H9 (cell line): Measurements from ENCODE around the gene FN3KRP. TPM values are rescaled to one million over a fixed set of nuclear protein-coding genes. Genes with fewer than 3 reads are reported as not detected.

Experiments
- DNase-seq: peaks from one replicate; pipeline ENCODE4 v3.0.0-alpha.2; 2017
- H2AFZ ChIP-seq: one replicate; pipeline ENCODE4 v1.6.1; 2013; ENCODE audit warnings: mild to moderate bottlenecking, low read length, control low read depth, moderate library complexity
- H2AK5ac ChIP-seq: 2 replicates; pipeline ENCODE4 v1.6.1; 2013; ENCODE audit warnings: low read length, control low read depth, mixed read lengths; ENCODE audit not compliant: insufficient read length
- H2BK120ac ChIP-seq: one replicate; pipeline ENCODE4 v1.6.1; 2013; ENCODE audit warnings: low read depth, mild to moderate bottlenecking, low read length, control low read depth, inconsistent platforms; ENCODE audit not compliant: poor library complexity, severe bottlenecking
- H2BK12ac ChIP-seq: 2 replicates; pipeline ENCODE4 v1.6.1; 2013; ENCODE audit warnings: low read length, control low read depth, mixed read lengths, low read depth; ENCODE audit not compliant: insufficient read length
- H2BK15ac ChIP-seq: 2 replicates; pipeline ENCODE4 v1.6.1; 2013; ENCODE audit warnings: low read depth, low read length, control low read depth
- H2BK20ac ChIP-seq: one replicate; pipeline ENCODE4 v1.6.1; 2013; ENCODE audit warnings: low read depth, mild to moderate bottlenecking, low read length, control low read depth, inconsistent platforms; ENCODE audit not compliant: poor library complexity, severe bottlenecking
- H2BK5ac ChIP-seq: 2 replicates; pipeline ENCODE4 v1.6.1; 2013; ENCODE audit warnings: low read length, control low read depth, mixed read lengths; ENCODE audit not compliant: insufficient read length
- H3K14ac ChIP-seq: 2 replicates; pipeline ENCODE4 v1.6.1; 2013; ENCODE audit warnings: low read length, control low read depth; ENCODE audit not compliant: insufficient read depth
- H3K18ac ChIP-seq: 2 replicates; pipeline ENCODE4 v1.6.1; 2013; ENCODE audit warnings: low read depth, mild to moderate bottlenecking, mixed read lengths, low read length, control low read depth; ENCODE audit not compliant: insufficient read length
- H3K23ac ChIP-seq: 2 replicates; pipeline ENCODE4 v1.6.1; 2013; ENCODE audit warnings: low read length, control low read depth, mixed read lengths, low read depth; ENCODE audit not compliant: insufficient read length
- H3K23me2 ChIP-seq: 2 replicates; pipeline ENCODE4 v1.6.1; 2013; ENCODE audit warnings: low read depth, mild to moderate bottlenecking, mixed read lengths, low read length, control low read depth; ENCODE audit not compliant: insufficient read length, poor library complexity, severe bottlenecking
- H3K27ac ChIP-seq: 2 replicates; pipeline ENCODE4 v1.5.1; 2013; ENCODE audit warnings: low read length, control low read depth, mixed read lengths, low read depth; ENCODE audit not compliant: insufficient read length
- H3K27me3 ChIP-seq: 2 replicates; pipeline ENCODE4 v1.6.1; 2013; ENCODE audit warnings: low read length, control low read depth, inconsistent platforms; ENCODE audit not compliant: insufficient read depth
- H3K4ac ChIP-seq: 2 replicates; pipeline ENCODE4 v1.6.1; 2013; ENCODE audit warnings: low read depth, mild to moderate bottlenecking, control low read depth, inconsistent platforms, low read length, moderate library complexity
- H3K4me1 ChIP-seq: 2 replicates; pipeline ENCODE4 v1.6.1; 2013; ENCODE audit warnings: low read length, control low read depth, inconsistent platforms; ENCODE audit not compliant: insufficient read depth
- H3K4me2 ChIP-seq: 2 replicates; pipeline ENCODE4 v1.6.1; 2013; ENCODE audit warnings: low read length, control low read depth, mixed read lengths; ENCODE audit not compliant: insufficient read length, insufficient read depth
- H3K56ac ChIP-seq: 2 replicates; pipeline ENCODE4 v1.6.1; 2013; ENCODE audit warnings: low read depth, mild to moderate bottlenecking, mixed read lengths, low read length, control low read depth; ENCODE audit not compliant: insufficient read length
- H3K79me1 ChIP-seq: 2 replicates; pipeline ENCODE4 v1.6.1; 2013; ENCODE audit warnings: low read depth, mild to moderate bottlenecking, moderate library complexity, low read length, control low read depth, inconsistent platforms; ENCODE audit not compliant: insufficient read depth, poor library complexity, severe bottlenecking
- H3K79me2 ChIP-seq: 2 replicates; pipeline ENCODE4 v1.6.1; 2013; ENCODE audit warnings: low read length, control low read depth, inconsistent platforms; ENCODE audit not compliant: insufficient read depth
- H3K9ac ChIP-seq: 2 replicates; pipeline ENCODE4 v1.6.1; 2013; ENCODE audit warnings: low read length, control low read depth, mixed read lengths; ENCODE audit not compliant: insufficient read length; ENCODE audit errors: extremely low read depth
- H3K9me3 ChIP-seq: one replicate; pipeline ENCODE4 v1.6.1; 2013; ENCODE audit warnings: low read depth, low read length, inconsistent platforms; ENCODE audit not compliant: control insufficient read depth
- H3T11ph ChIP-seq: one replicate; pipeline ENCODE4 v1.6.1; 2013; ENCODE audit warnings: mild to moderate bottlenecking, low read length, control low read depth, inconsistent platforms
- H4K20me1 ChIP-seq: one replicate; pipeline ENCODE4 v1.6.1; 2013; ENCODE audit not compliant: control insufficient read depth, insufficient read length, insufficient read depth
- H4K5ac ChIP-seq: 2 replicates; pipeline ENCODE4 v1.6.1; 2013; ENCODE audit warnings: low read depth, mild to moderate bottlenecking, mixed read lengths, low read length, control low read depth; ENCODE audit not compliant: insufficient read length
- H4K8ac ChIP-seq: replicated peaks from 2 replicates; pipeline ENCODE4 v1.6.1; 2013; ENCODE audit warnings: low read length, control low read depth, mixed read lengths, low read depth; ENCODE audit not compliant: insufficient read length
- H4K91ac ChIP-seq: 2 replicates; pipeline ENCODE4 v1.6.1; 2013; ENCODE audit warnings: low read depth, mild to moderate bottlenecking, moderate library complexity, mixed read lengths, low read length, control low read depth; ENCODE audit not compliant: insufficient read length
- H3K27ac Mint-ChIP-seq, 3 experiments: 2 replicates in 2 of 3; 3 replicates in 1 of 3; pipeline ENCODE4 v1.8.0; 2020 to 2021; ENCODE audit warnings: mixed read lengths in 3 of 3, mild to moderate bottlenecking in 1 of 3, moderate library complexity in 1 of 3
- H3K27me3 Mint-ChIP-seq: 2 replicates; pipeline ENCODE4 v1.8.0; 2021; ENCODE audit warnings: low read depth, mild to moderate bottlenecking, moderate library complexity, mixed read lengths
- H3K36me3 Mint-ChIP-seq, 3 experiments: 2 replicates in 2 of 3; 3 replicates in 1 of 3; pipeline ENCODE4 v1.8.0; 2020 to 2021; ENCODE audit warnings: low read depth in 3 of 3, mixed read lengths in 3 of 3; ENCODE audit not compliant: insufficient read depth in 1 of 3
- H3K4me1 Mint-ChIP-seq, 2 experiments: 2 replicates each; pipeline ENCODE4 v1.8.0; 2020; ENCODE audit warnings: mixed read lengths in 2 of 2
- H3K4me3 Mint-ChIP-seq, 2 experiments: 2 replicates in 1 of 2; 3 replicates in 1 of 2; pipeline ENCODE4 v1.8.0; 2020 to 2021; ENCODE audit warnings: mild to moderate bottlenecking in 2 of 2, mixed read lengths in 2 of 2, moderate library complexity in 1 of 2
- H3K9me3 Mint-ChIP-seq, 2 experiments: 2 replicates in 1 of 2; 3 replicates in 1 of 2; pipeline ENCODE4 v1.8.0; 2020; ENCODE audit warnings: mild to moderate bottlenecking in 2 of 2, mixed read lengths in 2 of 2, moderate library complexity in 1 of 2
- CTCF ChIP-seq: fragments of 200-600 bp; sonication (generic); conservative IDR thresholded peaks from 3 replicates; pipeline ENCODE4 v1.8.0; 2021; ENCODE audit warnings: antibody characterized with exemption, mild to moderate bottlenecking
- WGBS: extraction: QIAGEN DNeasy Blood & Tissue Kit; methylation state at CpG from one replicate; pipeline ENCODE4 v1.1.7; 2013; ENCODE audit warnings: missing lambda C conversion rate, low lambda C conversion rate, mixed read lengths; ENCODE audit not compliant: insufficient read length; ENCODE audit errors: extremely low coverage; 5-methylcytosine and 5-hydroxymethylcytosine counted together
- total RNA-seq: library from RNA; stranded (reverse); gene quantifications from 2 replicates; pipeline ENCODE4 v1.2.1, GENCODE V29; 2021

Gene FN3KRP
- total RNA-seq, 1 experiment from 2014 or later = 32.9 TPM

GRCh38 chr17:82692268-82692667, 24.2 kb upstream of the FN3KRP start:
- Histone ChIP-seq H3K9me3 (no peaks in the 10 kb centered on the region), H3K18ac (no peak overlapping the region), H3K4me2 (no peak overlapping the region), H4K8ac (no peak overlapping the region), H2BK15ac (no peak overlapping the region), H3K79me1 (no peaks in the 10 kb centered on the region), H2BK5ac (no peak overlapping the region), H2AK5ac (no peak overlapping the region), H2AFZ (no peak overlapping the region), H4K5ac (no peak overlapping the region), H4K20me1 (no peaks in the 10 kb centered on the region), H3T11ph (no peak overlapping the region), H3K4me1 (no peaks in the 10 kb centered on the region), H3K9ac (no peak overlapping the region), H3K23me2 (peaks cover under 1% of the 10 kb centered on the region), H3K4ac (no peak overlapping the region), H3K23ac (no peak overlapping the region), H3K27me3 (peaks cover 10% of the 10 kb centered on the region; the same call in 1 of the 2 replicates), H3K27ac (no peak overlapping the region), H3K14ac (no peak overlapping the region; the same call in 1 of the 2 replicates), H3K56ac (no peak overlapping the region), H2BK120ac (no peak overlapping the region), H2BK20ac (no peak overlapping the region), H2BK12ac (no peak overlapping the region), H4K91ac (no peak overlapping the region), H3K79me2 (no peaks in the 10 kb centered on the region)
- no peak for TF ChIP-seq CTCF
- DNase-seq = no peak
- no peak overlapping the region for H3K27ac Mint-ChIP-seq
- H3K9me3 Mint-ChIP-seq = peaks cover 13% of the 10 kb centered on the region in 2 experiments; a peak in 4 of 5 replicates
- no CpG with 5 or more reads among the region's 16 CpGs for WGBS
- H3K4me1 Mint-ChIP-seq = peaks cover 0 to 5% of the 10 kb centered on the region in 2 experiments; a peak in 1 of 4 replicates
- peaks cover 33% of the 10 kb centered on the region for H3K27me3 Mint-ChIP-seq
- peaks cover 0 to 8% (median 7%) of the 10 kb centered on the region in 3 experiments; a peak in 5 of 7 replicates for H3K36me3 Mint-ChIP-seq
- H3K4me3 Mint-ChIP-seq = no peak overlapping the region
